IMR-90 (cell line): ENCODE results near the gene PRDX5. TPM values are rescaled to one million over a fixed set of nuclear protein-coding genes. Genes with fewer than 3 reads are reported as not detected.

Experiments used
- ATAC-seq: fragments of 200-7000 bp; cut with Tn5 transposase; 2 replicates; pipeline ENCODE4 v1.9.1; 2020; ENCODE audit warnings: low read depth, mild to moderate bottlenecking, moderate library complexity
- BruUV-seq: library from RNA; stranded (reverse); fragments of 400-500 nt; replicated peaks from 2 replicates; lab custom pipeline; 2021; lab: Mats Ljungman, UMichigan
- CTCF ChIA-PET: fragments of 300-600 bp; formaldehyde crosslinking; extraction: SDS; loops from one replicate; lab custom pipeline; 2021; ENCODE audit warnings: antibody characterized with exemption; lab: Yijun Ruan, JAX
- POLR2A ChIA-PET: fragments of 300-600 bp; sonication (Branson Sonifier 250); formaldehyde crosslinking; loops from one replicate; lab custom pipeline; 2022; ENCODE audit warnings: antibody characterized with exemption; ENCODE audit not compliant: unreplicated experiment; lab: Charles Lee
- DNase-seq: peaks from one replicate; pipeline ENCODE4 v3.0.0; 2013
- H2AFZ ChIP-seq: replicated peaks from 2 replicates; pipeline ENCODE3; 2013; ENCODE audit warnings: low read length, mild to moderate bottlenecking; ENCODE audit not compliant: poor library complexity
- H2AK5ac ChIP-seq: 2 replicates; pipeline ENCODE4 v1.6.1; 2013; ENCODE audit warnings: low read depth, low read length, inconsistent platforms
- H2AK9ac ChIP-seq: replicated peaks from 2 replicates; pipeline ENCODE3; 2013; ENCODE audit warnings: mild to moderate bottlenecking, low read depth, low read length, moderate library complexity; ENCODE audit not compliant: poor library complexity
- H2BK120ac ChIP-seq: 2 replicates; pipeline ENCODE4 v1.6.1; 2013; ENCODE audit warnings: low read depth, low read length, inconsistent platforms
- H2BK15ac ChIP-seq: 3 replicates; pipeline ENCODE4 v1.6.1; 2013; ENCODE audit warnings: low read depth, low read length, inconsistent platforms
- H2BK20ac ChIP-seq: 2 replicates; pipeline ENCODE4 v1.6.1; 2013; ENCODE audit warnings: low read depth, mild to moderate bottlenecking, inconsistent platforms, low read length, moderate library complexity
- H2BK5ac ChIP-seq: 2 replicates; pipeline ENCODE4 v1.6.1; 2013; ENCODE audit warnings: mild to moderate bottlenecking, low read depth, low read length, inconsistent platforms; ENCODE audit not compliant: poor library complexity, severe bottlenecking
- H3K14ac ChIP-seq: replicated peaks from 2 replicates; pipeline ENCODE4 v1.6.1; 2013; ENCODE audit warnings: low read depth, low read length, inconsistent platforms
- H3K18ac ChIP-seq: 2 replicates; pipeline ENCODE4 v1.6.1; 2013; ENCODE audit warnings: low read depth, low read length, control low read depth
- H3K23ac ChIP-seq: 2 replicates; pipeline ENCODE4 v1.6.1; 2013; ENCODE audit warnings: low read depth, low read length, inconsistent platforms
- H3K27ac ChIP-seq: 2 replicates; pipeline ENCODE4 v1.5.1; 2013; ENCODE audit warnings: mild to moderate bottlenecking, control low read depth, low read length; ENCODE audit not compliant: insufficient read depth
- H3K27me3 ChIP-seq: 2 replicates; pipeline ENCODE4 v1.6.1; 2013; ENCODE audit warnings: low read length; ENCODE audit not compliant: control insufficient read depth, insufficient read depth
- H3K36me3 ChIP-seq: 2 replicates; pipeline ENCODE4 v1.6.1; 2013; ENCODE audit warnings: low read length, mixed read lengths; ENCODE audit not compliant: control insufficient read depth, insufficient read depth
- H3K4ac ChIP-seq: 2 replicates; pipeline ENCODE4 v1.6.1; 2013; ENCODE audit warnings: low read depth, low read length, inconsistent platforms
- H3K4me1 ChIP-seq: 2 replicates; pipeline ENCODE4 v1.6.1; 2013; ENCODE audit warnings: low read length, mixed read lengths; ENCODE audit not compliant: control insufficient read depth, insufficient read depth
- H3K4me2 ChIP-seq: 2 replicates; pipeline ENCODE4 v1.6.1; 2013; ENCODE audit warnings: low read depth, mild to moderate bottlenecking, control low read depth, low read length, moderate library complexity
- H3K4me3 ChIP-seq: 2 replicates; pipeline ENCODE4 v1.5.1; 2013; ENCODE audit warnings: low read depth, mild to moderate bottlenecking, control low read depth, low read length, moderate library complexity; ENCODE audit not compliant: insufficient read depth
- H3K56ac ChIP-seq: 2 replicates; pipeline ENCODE4 v1.6.1; 2013; ENCODE audit warnings: low read length, inconsistent platforms; ENCODE audit not compliant: insufficient read depth; ENCODE audit errors: extremely low read depth
- H3K79me1 ChIP-seq, 2 experiments: 2 replicates each; pipeline ENCODE4 v1.6.1; 2013; ENCODE audit warnings: low read length in 2 of 2, inconsistent platforms in 1 of 2, low read depth in 1 of 2
- H3K9ac ChIP-seq: 2 replicates; pipeline ENCODE4 v1.6.1; 2013; ENCODE audit warnings: low read depth, low read length, control low read depth
- H3K9me1 ChIP-seq: 2 replicates; pipeline ENCODE4 v1.6.1; 2013; ENCODE audit warnings: low read length, inconsistent platforms; ENCODE audit not compliant: insufficient read depth
- H3K9me3 ChIP-seq: 2 replicates; pipeline ENCODE4 v1.6.1; 2013; ENCODE audit warnings: low read length; ENCODE audit not compliant: control insufficient read depth, insufficient read depth
- H4K20me1 ChIP-seq: 2 replicates; pipeline ENCODE4 v1.6.1; 2013; ENCODE audit warnings: low read length, inconsistent platforms; ENCODE audit not compliant: insufficient read depth
- H4K5ac ChIP-seq: 2 replicates; pipeline ENCODE4 v1.6.1; 2013; ENCODE audit warnings: mild to moderate bottlenecking, low read depth, low read length, control low read depth
- H4K8ac ChIP-seq, 2 experiments: 2 replicates each; pipeline ENCODE4 v1.6.1; 2013; ENCODE audit warnings: low read depth in 2 of 2, low read length in 2 of 2, control low read depth in 1 of 2, inconsistent platforms in 1 of 2
- H4K91ac ChIP-seq: 2 replicates; pipeline ENCODE4 v1.6.1; 2013; ENCODE audit warnings: low read depth, low read length, inconsistent platforms; ENCODE audit not compliant: insufficient read depth
- CEBPB ChIP-seq: IDR thresholded peaks from 2 replicates; pipeline ENCODE4 v1.6.1; 2012; ENCODE audit warnings: low read depth, low read length, improper control_type of control experiment
- CHD1 ChIP-seq: IDR thresholded peaks from 2 replicates; pipeline ENCODE4 v1.6.1; 2012; ENCODE audit warnings: low read depth, low read length, improper control_type of control experiment
- ELK1 ChIP-seq: fragments of 150-350 bp; IDR thresholded peaks from 2 replicates; pipeline ENCODE4 v1.6.1; 2016; ENCODE audit warnings: low read depth, mild to moderate bottlenecking, low read length, moderate library complexity, borderline replicate concordance
- FOS ChIP-seq: fragments of 150-350 bp; IDR thresholded peaks from 2 replicates; pipeline ENCODE4 v1.6.1; 2016; ENCODE audit warnings: low read depth, low read length
- MAFK ChIP-seq: IDR thresholded peaks from 2 replicates; pipeline ENCODE4 v1.6.1; 2012; ENCODE audit warnings: low read depth, low read length, improper control_type of control experiment
- MXI1 ChIP-seq: IDR thresholded peaks from 2 replicates; pipeline ENCODE4 v1.6.1; 2012; ENCODE audit warnings: low read depth, mild to moderate bottlenecking, low read length, moderate library complexity, borderline replicate concordance
- NFE2L2 ChIP-seq: fragments of 150-350 bp; IDR thresholded peaks from 2 replicates; pipeline ENCODE4 v1.6.1; 2016; ENCODE audit warnings: low read depth, mild to moderate bottlenecking, low read length
- RAD21 ChIP-seq: IDR thresholded peaks from 2 replicates; pipeline ENCODE4 v1.6.1; 2012; ENCODE audit warnings: low read length, improper control_type of control experiment
- RCOR1 ChIP-seq: IDR thresholded peaks from 2 replicates; pipeline ENCODE4 v1.6.1; 2012; ENCODE audit warnings: mild to moderate bottlenecking, low read length, improper control_type of control experiment; ENCODE audit not compliant: insufficient replicate concordance
- RFX5 ChIP-seq: IDR thresholded peaks from 2 replicates; pipeline ENCODE4 v1.8.0; 2012; ENCODE audit warnings: low read depth, mild to moderate bottlenecking, low read length, moderate library complexity
- SMC3 ChIP-seq: fragments of 150-350 bp; IDR thresholded peaks from 2 replicates; pipeline ENCODE4 v1.6.1; 2016; ENCODE audit warnings: low read depth, mild to moderate bottlenecking, antibody characterized with exemption, low read length, moderate library complexity
- USF2 ChIP-seq: fragments of 150-350 bp; IDR thresholded peaks from 2 replicates; pipeline ENCODE4 v1.6.1; 2017; ENCODE audit warnings: mild to moderate bottlenecking, antibody characterized with exemption, low read length, low read depth
- WGBS, 2 experiments: methylation state at CpG; one replicate each; pipeline versions ENCODE4 v1.1.5 to v1.1.7; 2013; ENCODE audit warnings: missing lambda C conversion rate in 2 of 2; ENCODE audit not compliant: insufficient read length in 1 of 2; ENCODE audit errors: extremely low coverage in 2 of 2; 5-methylcytosine and 5-hydroxymethylcytosine counted together
- dilution Hi-C: fragments of 300-500 bp; cut with HindIII; formaldehyde crosslinking; loops from one replicate; pipeline ENCODE4 v1.14.3; 2018; ENCODE audit warnings: low sequenced_read_pairs; ENCODE audit not compliant: unreplicated experiment
- in situ Hi-C: fragments of 300-500 bp; cut with MboI; formaldehyde crosslinking; loops from 3 replicates; pipeline ENCODE4 v1.14.3; 2019; ENCODE audit warnings: low sequenced_read_pairs, inconsistent platforms, mixed read lengths
- intact Hi-C: fragments of 100-400 bp; cut with micrococcal nuclease; formaldehyde crosslinking; loops from 2 replicates; pipeline ENCODE4 v1.10.0; 2022
- polyA plus RNA-seq, 3 experiments: library from polyadenylated mRNA; depleted of rRNA; stranded (reverse); fragments of >200 nt; gene quantifications; 2 replicates each; pipeline ENCODE4 v1.2.3, GENCODE V29; 2012; ENCODE audit warnings: low replicate concordance in 1 of 3
- total RNA-seq: library from RNA; depleted of rRNA; stranded (reverse); fragments of >200 nt; gene quantifications from 2 replicates; pipeline ENCODE4 v1.2.3, GENCODE V29; 2012
- TF ChIP-seq, protein P1 (sequence below): conservative IDR thresholded peaks from 2 replicates; pipeline ENCODE4 v1.5.1; 2012; ENCODE audit warnings: mild to moderate bottlenecking, low read depth, low read length, improper control_type of control experiment

PRDX5 gene
- total and polyA plus RNA-seq, 2 of the 4 experiments (the other 2 are of a cell fraction), result 120 to 292 TPM

DNA sequence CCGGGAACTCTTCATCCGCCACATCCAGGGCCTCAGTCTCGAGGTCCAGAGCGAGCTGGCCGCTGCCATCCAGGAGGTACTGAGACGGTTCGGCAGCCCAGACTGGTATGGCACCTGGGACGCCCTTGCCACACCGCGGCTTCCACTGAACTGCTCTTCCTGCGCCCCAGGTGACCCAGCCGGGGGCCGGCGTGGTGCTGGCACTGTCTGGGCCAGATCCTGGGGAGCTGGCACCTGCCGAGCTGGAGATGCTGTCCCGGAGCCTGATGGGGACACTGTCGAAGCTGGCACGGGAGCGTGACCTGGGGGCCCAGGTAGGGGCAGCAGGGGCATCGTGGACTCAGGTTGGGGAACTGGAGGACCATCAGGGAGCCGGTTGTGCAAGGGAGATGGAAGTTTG is 23.5 kb downstream of the PRDX5 start:
- CTCF ChIA-PET, result interaction anchor here (0.6 to 2.2 kb wide), 3 partner anchors 9 to 14 kb away, joined by 3 to 11 read pairs (median 4); no protein-coding TSS in a partner anchor
- no TSS peak for BruUV-seq
- intact Hi-C loops, result no loop called here
- Histone ChIP-seq H2BK5ac (no peak overlapping the region), H2AK9ac (no peak overlapping the region), H3K4me3 (no peak overlapping the region), H3K23ac (no peak overlapping the region), H3K4me1 (peaks cover 6% of the 10 kb centered on the region), H3K18ac (no peak overlapping the region), H2BK120ac (no peak overlapping the region), H3K4me2 (no peak overlapping the region), H3K27ac (no peak overlapping the region), H4K20me1 (no peaks in the 10 kb centered on the region), H3K9ac (no peak overlapping the region), H3K4ac (no peak overlapping the region), H2BK20ac (no peak overlapping the region), H3K9me3 (no peaks in the 10 kb centered on the region), H4K91ac (no peak overlapping the region), H3K79me1 (no peaks in the 10 kb centered on the region), H2BK15ac (no peak overlapping the region), H3K9me1 (no peaks in the 10 kb centered on the region), H2AK5ac (no peak overlapping the region), H4K8ac (no peak overlapping the region), H4K5ac (no peak overlapping the region), H3K56ac (no peak overlapping the region), H3K14ac (no peak overlapping the region), H2AFZ (peak overlapping the region; percentile 33), H3K36me3 (no peaks in the 10 kb centered on the region), H3K27me3 (peaks cover 11% of the 10 kb centered on the region; the same call in 1 of the 2 replicates)
- WGBS, 2 experiments, result 76% methylated on average over 14 of the region's 21 CpGs; no CpG with 5 or more reads in 1 of the 2 experiments
- ATAC-seq, result no peak
- POLR2A ChIA-PET, result no interaction called here
- in situ Hi-C loops, result no loop called here
- dilution Hi-C loops, result no loop called here
- DNase-seq, result no peak
- TF ChIP-seq CEBPB (no peak), SMC3 (no peak), NFE2L2 (no peak), RFX5 (no peak), MAFK (no peak), MXI1 (no peak), USF2 (no peak), RAD21 (no peak), FOS (no peak), CHD1 (no peak), RCOR1 (no peak), ELK1 (no peak)
- TF ChIP-seq, protein P1, sequence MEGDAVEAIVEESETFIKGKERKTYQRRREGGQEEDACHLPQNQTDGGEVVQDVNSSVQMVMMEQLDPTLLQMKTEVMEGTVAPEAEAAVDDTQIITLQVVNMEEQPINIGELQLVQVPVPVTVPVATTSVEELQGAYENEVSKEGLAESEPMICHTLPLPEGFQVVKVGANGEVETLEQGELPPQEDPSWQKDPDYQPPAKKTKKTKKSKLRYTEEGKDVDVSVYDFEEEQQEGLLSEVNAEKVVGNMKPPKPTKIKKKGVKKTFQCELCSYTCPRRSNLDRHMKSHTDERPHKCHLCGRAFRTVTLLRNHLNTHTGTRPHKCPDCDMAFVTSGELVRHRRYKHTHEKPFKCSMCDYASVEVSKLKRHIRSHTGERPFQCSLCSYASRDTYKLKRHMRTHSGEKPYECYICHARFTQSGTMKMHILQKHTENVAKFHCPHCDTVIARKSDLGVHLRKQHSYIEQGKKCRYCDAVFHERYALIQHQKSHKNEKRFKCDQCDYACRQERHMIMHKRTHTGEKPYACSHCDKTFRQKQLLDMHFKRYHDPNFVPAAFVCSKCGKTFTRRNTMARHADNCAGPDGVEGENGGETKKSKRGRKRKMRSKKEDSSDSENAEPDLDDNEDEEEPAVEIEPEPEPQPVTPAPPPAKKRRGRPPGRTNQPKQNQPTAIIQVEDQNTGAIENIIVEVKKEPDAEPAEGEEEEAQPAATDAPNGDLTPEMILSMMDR, result no peak
